ENCODE data around the gene MAP4K4. TPM values are rescaled to one million over a fixed set of nuclear protein-coding genes. Genes with fewer than 3 reads are reported as not detected.

MAP4K4 gene
- total and polyA plus RNA-seq, 2 of the 13 experiments (the other 11 are each of a cell fraction or from before 2014, with no cell fraction given) = 105 to 264 TPM

DNA sequence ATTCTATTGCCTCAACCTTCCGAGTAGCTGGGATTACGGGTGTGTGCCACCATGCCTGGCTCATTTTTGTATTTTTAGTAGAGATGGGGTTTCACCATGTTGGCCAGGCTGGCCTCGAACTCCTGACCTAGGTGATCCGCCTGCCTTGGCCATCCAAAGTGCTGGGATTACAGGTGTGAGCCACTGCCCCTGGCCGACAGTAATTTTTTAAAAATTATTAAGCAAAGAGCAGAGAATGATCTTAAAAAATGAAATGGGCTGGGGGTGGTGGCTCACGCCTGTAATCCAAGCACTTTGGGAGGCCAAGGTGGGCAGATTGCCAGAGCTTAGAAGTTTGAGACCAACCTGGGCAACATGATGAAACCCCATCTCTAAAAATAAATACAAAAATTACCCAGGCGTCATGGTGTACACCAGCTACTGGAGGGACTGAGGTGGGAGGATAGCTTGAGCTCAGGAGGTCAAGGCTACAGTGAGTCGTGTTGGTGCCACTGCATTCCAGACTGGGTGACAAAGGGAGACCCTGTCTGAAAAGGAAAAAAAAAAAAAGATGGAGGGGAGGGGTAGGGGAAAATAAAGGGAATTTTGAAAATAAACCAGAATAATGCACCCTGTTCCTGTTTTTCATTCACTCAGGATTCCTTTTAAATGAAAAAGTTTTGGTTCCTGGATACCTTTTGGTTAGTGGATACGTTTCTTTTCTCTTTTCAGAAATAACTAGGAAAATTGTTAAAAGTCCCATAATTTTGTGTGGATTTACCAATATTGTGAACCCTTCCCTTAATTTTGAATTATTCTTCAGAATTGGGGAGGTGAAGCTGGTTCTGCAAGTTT is 33.9 kb downstream of the MAP4K4 start (continued):
- TF ChIP-seq MYNN (CRISPR knock-in tag; IDR thresholded peaks at IDR 0.05; ENCODE audit: low read depth) (no peak), ZNF570 (CRISPR knock-in tag; IDR thresholded peaks at IDR 0.05; ENCODE audit: borderline replicate concordance) (no peak), ZNF33B (CRISPR knock-in tag; IDR thresholded peaks at IDR 0.05) (no peak), ZNF343 (CRISPR knock-in tag; IDR thresholded peaks at IDR 0.05) (no peak), IKZF1 (IDR thresholded peaks at IDR 0.05) (no peak), KLF15 (CRISPR knock-in tag; IDR thresholded peaks at IDR 0.05; ENCODE audit: borderline replicate concordance) (no peak), GATAD2A (CRISPR knock-in tag; IDR thresholded peaks at IDR 0.05) (peak; percentile 94), ZNF776 (CRISPR knock-in tag; IDR thresholded peaks at IDR 0.05) (no peak), HNRNPH1 (optimal IDR thresholded peaks at IDR 0.05; ENCODE audit: low read depth, low read length) (no peak), HNF4A (CRISPR knock-in tag; IDR thresholded peaks at IDR 0.05) (peak; percentile 87), PHF8 (CRISPR knock-in tag; IDR thresholded peaks at IDR 0.05) (no peak), ZFP36 (IDR thresholded peaks at IDR 0.05; ENCODE audit: borderline replicate concordance, low read depth, low read length, partially characterized antibody) (no peak), ZNF777 (CRISPR knock-in tag; IDR thresholded peaks at IDR 0.05) (no peak), ZNF3 (CRISPR knock-in tag; IDR thresholded peaks at IDR 0.05) (no peak), ZNF33A (CRISPR knock-in tag; IDR thresholded peaks at IDR 0.05; ENCODE audit: borderline replicate concordance) (no peak), ZBTB20 (CRISPR knock-in tag; IDR thresholded peaks at IDR 0.05; ENCODE audit: borderline replicate concordance, low read depth) (no peak), HDAC6 (IDR thresholded peaks at IDR 0.05; ENCODE audit: low read depth, low read length) (no peak), ZSCAN22 (CRISPR knock-in tag; IDR thresholded peaks at IDR 0.05) (no peak), ZNF124 (CRISPR knock-in tag; IDR thresholded peaks at IDR 0.05) (no peak), ZNF138 (CRISPR knock-in tag; IDR thresholded peaks at IDR 0.05; ENCODE audit: low read depth) (no peak)
- TF ChIP-seq, protein P1, sequence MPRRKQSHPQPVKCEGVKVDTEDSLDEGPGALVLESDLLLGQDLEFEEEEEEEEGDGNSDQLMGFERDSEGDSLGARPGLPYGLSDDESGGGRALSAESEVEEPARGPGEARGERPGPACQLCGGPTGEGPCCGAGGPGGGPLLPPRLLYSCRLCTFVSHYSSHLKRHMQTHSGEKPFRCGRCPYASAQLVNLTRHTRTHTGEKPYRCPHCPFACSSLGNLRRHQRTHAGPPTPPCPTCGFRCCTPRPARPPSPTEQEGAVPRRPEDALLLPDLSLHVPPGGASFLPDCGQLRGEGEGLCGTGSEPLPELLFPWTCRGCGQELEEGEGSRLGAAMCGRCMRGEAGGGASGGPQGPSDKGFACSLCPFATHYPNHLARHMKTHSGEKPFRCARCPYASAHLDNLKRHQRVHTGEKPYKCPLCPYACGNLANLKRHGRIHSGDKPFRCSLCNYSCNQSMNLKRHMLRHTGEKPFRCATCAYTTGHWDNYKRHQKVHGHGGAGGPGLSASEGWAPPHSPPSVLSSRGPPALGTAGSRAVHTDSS (CRISPR knock-in tag; conservative IDR thresholded peaks at IDR 0.05) = no peak
- TF ChIP-seq, protein P2, sequence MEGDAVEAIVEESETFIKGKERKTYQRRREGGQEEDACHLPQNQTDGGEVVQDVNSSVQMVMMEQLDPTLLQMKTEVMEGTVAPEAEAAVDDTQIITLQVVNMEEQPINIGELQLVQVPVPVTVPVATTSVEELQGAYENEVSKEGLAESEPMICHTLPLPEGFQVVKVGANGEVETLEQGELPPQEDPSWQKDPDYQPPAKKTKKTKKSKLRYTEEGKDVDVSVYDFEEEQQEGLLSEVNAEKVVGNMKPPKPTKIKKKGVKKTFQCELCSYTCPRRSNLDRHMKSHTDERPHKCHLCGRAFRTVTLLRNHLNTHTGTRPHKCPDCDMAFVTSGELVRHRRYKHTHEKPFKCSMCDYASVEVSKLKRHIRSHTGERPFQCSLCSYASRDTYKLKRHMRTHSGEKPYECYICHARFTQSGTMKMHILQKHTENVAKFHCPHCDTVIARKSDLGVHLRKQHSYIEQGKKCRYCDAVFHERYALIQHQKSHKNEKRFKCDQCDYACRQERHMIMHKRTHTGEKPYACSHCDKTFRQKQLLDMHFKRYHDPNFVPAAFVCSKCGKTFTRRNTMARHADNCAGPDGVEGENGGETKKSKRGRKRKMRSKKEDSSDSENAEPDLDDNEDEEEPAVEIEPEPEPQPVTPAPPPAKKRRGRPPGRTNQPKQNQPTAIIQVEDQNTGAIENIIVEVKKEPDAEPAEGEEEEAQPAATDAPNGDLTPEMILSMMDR (CRISPR knock-in tag; IDR thresholded peaks at IDR 0.05) = no peak
- TF ChIP-seq, protein P3, sequence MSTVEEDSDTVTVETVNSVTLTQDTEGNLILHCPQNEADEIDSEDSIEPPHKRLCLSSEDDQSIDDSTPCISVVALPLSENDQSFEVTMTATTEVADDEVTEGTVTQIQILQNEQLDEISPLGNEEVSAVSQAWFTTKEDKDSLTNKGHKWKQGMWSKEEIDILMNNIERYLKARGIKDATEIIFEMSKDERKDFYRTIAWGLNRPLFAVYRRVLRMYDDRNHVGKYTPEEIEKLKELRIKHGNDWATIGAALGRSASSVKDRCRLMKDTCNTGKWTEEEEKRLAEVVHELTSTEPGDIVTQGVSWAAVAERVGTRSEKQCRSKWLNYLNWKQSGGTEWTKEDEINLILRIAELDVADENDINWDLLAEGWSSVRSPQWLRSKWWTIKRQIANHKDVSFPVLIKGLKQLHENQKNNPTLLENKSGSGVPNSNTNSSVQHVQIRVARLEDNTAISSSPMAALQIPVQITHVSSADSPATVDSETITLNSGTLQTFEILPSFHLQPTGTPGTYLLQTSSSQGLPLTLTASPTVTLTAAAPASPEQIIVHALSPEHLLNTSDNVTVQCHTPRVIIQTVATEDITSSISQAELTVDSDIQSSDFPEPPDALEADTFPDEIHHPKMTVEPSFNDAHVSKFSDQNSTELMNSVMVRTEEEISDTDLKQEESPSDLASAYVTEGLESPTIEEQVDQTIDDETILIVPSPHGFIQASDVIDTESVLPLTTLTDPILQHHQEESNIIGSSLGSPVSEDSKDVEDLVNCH (CRISPR knock-in tag; IDR thresholded peaks at IDR 0.05) = no peak
- TF ChIP-seq, protein P4, sequence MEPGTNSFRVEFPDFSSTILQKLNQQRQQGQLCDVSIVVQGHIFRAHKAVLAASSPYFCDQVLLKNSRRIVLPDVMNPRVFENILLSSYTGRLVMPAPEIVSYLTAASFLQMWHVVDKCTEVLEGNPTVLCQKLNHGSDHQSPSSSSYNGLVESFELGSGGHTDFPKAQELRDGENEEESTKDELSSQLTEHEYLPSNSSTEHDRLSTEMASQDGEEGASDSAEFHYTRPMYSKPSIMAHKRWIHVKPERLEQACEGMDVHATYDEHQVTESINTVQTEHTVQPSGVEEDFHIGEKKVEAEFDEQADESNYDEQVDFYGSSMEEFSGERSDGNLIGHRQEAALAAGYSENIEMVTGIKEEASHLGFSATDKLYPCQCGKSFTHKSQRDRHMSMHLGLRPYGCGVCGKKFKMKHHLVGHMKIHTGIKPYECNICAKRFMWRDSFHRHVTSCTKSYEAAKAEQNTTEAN (CRISPR knock-in tag; conservative IDR thresholded peaks at IDR 0.05) = no peak
